GM19035 (cell line): Measurements from ENCODE around the gene CLASP1.

ENCODE experiments used
- ATAC-seq: cut with Tn5 transposase; IDR thresholded peaks from one replicate; pipeline ENCODE4 v1.9.1; 2021; ENCODE audit not compliant: unreplicated experiment

CLASP1 gene

GRCh38 chr2:121513597-121514333 is 135.5 kb downstream of the CLASP1 start:
- ATAC-seq: no peak

- ATAC-seq: no peak
Measured at GRCh38 chr2:121510857-121511256, 138.4 kb downstream of the CLASP1 start.

- ATAC-seq: no peak
Measured at GRCh38 chr2:121506621-121507020, 142.6 kb downstream of the CLASP1 start.

GRCh38 chr2:121505986-121506586 is 143.2 kb downstream of the CLASP1 start:
- no peak for ATAC-seq

- no peak for ATAC-seq
Measured at GRCh38 chr2:121505005-121505404, 144.3 kb downstream of the CLASP1 start.

- ATAC-seq: no peak
Measured at GRCh38 chr2:121504316-121504715, 144.9 kb downstream of the CLASP1 start.

- ATAC-seq: no peak
Measured at GRCh38 chr2:121502781-121503180, 146.5 kb downstream of the CLASP1 start.

GRCh38 chr2:121502246-121502645 is 147.0 kb downstream of the CLASP1 start:
- no peak for ATAC-seq

- no peak for ATAC-seq
Measured at GRCh38 chr2:121501554-121501953, 147.7 kb downstream of the CLASP1 start.

- no peak for ATAC-seq
Measured at GRCh38 chr2:121501031-121501430, 148.2 kb downstream of the CLASP1 start.

GRCh38 chr2:121498731-121499130 is 150.5 kb downstream of the CLASP1 start:
- no peak for ATAC-seq

GRCh38 chr2:121492409-121492808 is 156.9 kb downstream of the CLASP1 start:
- no peak for ATAC-seq

GRCh38 chr2:121491518-121491917 is 157.7 kb downstream of the CLASP1 start:
- ATAC-seq: no peak

- ATAC-seq: no peak
Measured at GRCh38 chr2:121490584-121491133, 158.6 kb downstream of the CLASP1 start.

- no peak for ATAC-seq
Measured at GRCh38 chr2:121489911-121490583, 159.2 kb downstream of the CLASP1 start.

GRCh38 chr2:121489284-121489683 is 160.0 kb downstream of the CLASP1 start:
- ATAC-seq: peak; percentile 50

GRCh38 chr2:121486191-121486790 is 163.0 kb downstream of the CLASP1 start:
- no peak for ATAC-seq

GRCh38 chr2:121485039-121485438 is 164.2 kb downstream of the CLASP1 start:
- no peak for ATAC-seq

- ATAC-seq: no peak
Measured at GRCh38 chr2:121483846-121484245, 165.4 kb downstream of the CLASP1 start.

GRCh38 chr2:121483021-121483420 is 166.2 kb downstream of the CLASP1 start:
- no peak for ATAC-seq

- no peak for ATAC-seq
Measured at GRCh38 chr2:121480826-121481225, 168.4 kb downstream of the CLASP1 start.
